SK-N-SH (cell line): Measurements from ENCODE around the gene ARHGAP6.

ENCODE experiments used
- CTCF ChIP-seq: fragments of 200-600 bp; sonication (generic); IDR thresholded peaks from 2 replicates; pipeline ENCODE4 v1.6.1; 2017; ENCODE audit warnings: antibody characterized with exemption, mild to moderate bottlenecking, moderate library complexity
- GABPA ChIP-seq: IDR thresholded peaks from 2 replicates; pipeline ENCODE4 v1.4.0; 2012; ENCODE audit warnings: low read depth, mild to moderate bottlenecking
- MXI1 ChIP-seq: IDR thresholded peaks from 2 replicates; pipeline ENCODE4 v1.6.1; 2012; ENCODE audit warnings: mild to moderate bottlenecking, low read depth, low read length, improper control_type of control experiment
- RAD21 ChIP-seq: IDR thresholded peaks from 2 replicates; pipeline ENCODE4 v1.6.1; 2012; ENCODE audit warnings: mild to moderate bottlenecking, low read length
- RCOR1 ChIP-seq: fragments of 150-350 bp; IDR thresholded peaks from 2 replicates; pipeline ENCODE4 v1.6.1; 2017; ENCODE audit warnings: antibody characterized with exemption, low read length
- TCF12 ChIP-seq: IDR thresholded peaks from 2 replicates; pipeline ENCODE4 v1.4.0; 2012
- TEAD4 ChIP-seq: IDR thresholded peaks from 2 replicates; pipeline ENCODE4 v1.4.0; 2012; ENCODE audit warnings: mild to moderate bottlenecking, borderline replicate concordance; ENCODE audit not compliant: insufficient read depth
- ZBTB33 ChIP-seq: IDR thresholded peaks from 2 replicates; pipeline ENCODE4 v1.4.0; 2012; ENCODE audit warnings: low read depth, borderline replicate concordance
- TF ChIP-seq, protein P1 (sequence below): IDR thresholded peaks from 2 replicates; pipeline ENCODE4 v1.4.0; 2012; ENCODE audit warnings: low read depth, borderline replicate concordance

DNA sequence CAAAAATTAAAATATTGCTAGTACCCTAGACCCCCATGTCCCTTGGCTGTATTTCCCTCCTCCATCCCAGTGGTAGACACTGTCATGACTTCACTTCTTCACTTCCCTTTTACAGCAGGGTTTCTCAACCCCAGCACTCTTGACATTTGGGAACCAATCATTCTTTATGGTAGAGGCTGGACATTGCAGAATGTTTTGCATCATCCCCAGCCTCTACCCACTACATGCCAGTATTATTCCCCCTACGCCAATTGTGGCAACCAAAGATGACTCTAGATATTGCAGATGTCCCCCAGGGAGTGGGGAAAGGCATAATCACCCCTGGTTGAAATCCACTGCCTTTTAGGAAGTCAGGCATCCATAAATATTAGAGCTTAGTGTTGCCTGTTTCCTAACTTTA, 233.9 kb downstream of the ARHGAP6 start:
- TF ChIP-seq CTCF = no peak
- no peak for TF ChIP-seq MXI1
- TF ChIP-seq, protein P1, sequence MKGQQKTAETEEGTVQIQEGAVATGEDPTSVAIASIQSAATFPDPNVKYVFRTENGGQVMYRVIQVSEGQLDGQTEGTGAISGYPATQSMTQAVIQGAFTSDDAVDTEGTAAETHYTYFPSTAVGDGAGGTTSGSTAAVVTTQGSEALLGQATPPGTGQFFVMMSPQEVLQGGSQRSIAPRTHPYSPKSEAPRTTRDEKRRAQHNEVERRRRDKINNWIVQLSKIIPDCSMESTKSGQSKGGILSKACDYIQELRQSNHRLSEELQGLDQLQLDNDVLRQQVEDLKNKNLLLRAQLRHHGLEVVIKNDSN = no peak
- TF ChIP-seq GABPA = no peak
- TF ChIP-seq TEAD4 = no peak
- no peak for TF ChIP-seq RAD21
- no peak for TF ChIP-seq TCF12
- no peak for TF ChIP-seq RCOR1
- no peak for TF ChIP-seq ZBTB33
